Heart left ventricle (tissue), 16 donors: Measurements from ENCODE around the gene COL8A2. TPM values are rescaled to one million over a fixed set of nuclear protein-coding genes. Genes with fewer than 3 reads are reported as not detected.
A peak's percentile ranks its signal among the peaks of the same experiment; 100 is the strongest.

ENCODE experiments used
- ATAC-seq, 4 donors: fragments of 200-7000 bp; cut with Tn5 transposase; one replicate each; pipeline ENCODE4 v1.9.1; 2020 to 2022; ENCODE audit warnings: moderate library complexity in 4 of 4, mild to moderate bottlenecking in 3 of 4, moderate number of reproducible peaks in 1 of 4
- DNase-seq, 5 donors: peaks; one replicate each; pipeline ENCODE4 v3.0.0-alpha.2; 2020
- H3K27ac ChIP-seq, 12 donors: fragments of 200-600 bp; sonication (generic) in 4 of 12; one replicate each; pipeline versions ENCODE4 v1.5.0 to v1.8.0; 2016 to 2022; ENCODE audit warnings: mild to moderate bottlenecking in 2 of 12
- H3K27me3 ChIP-seq, 9 donors: fragments of 200-600 bp; sonication (generic) in 2 of 9; one replicate each; pipeline versions ENCODE4 v1.5.1 to v1.8.0; 2016 to 2022; ENCODE audit warnings: mild to moderate bottlenecking in 3 of 9
- H3K36me3 ChIP-seq, 9 donors: fragments of 200-600 bp; sonication (generic) in 2 of 9; one replicate each; pipeline versions ENCODE4 v1.5.0 to v1.8.0; 2018 to 2022; ENCODE audit warnings: mild to moderate bottlenecking in 2 of 9
- H3K4me1 ChIP-seq, 12 donors: fragments of 200-600 bp; sonication (generic) in 4 of 12; one replicate each; pipeline versions ENCODE4 v1.5.0 to v1.8.0; 2016 to 2022; ENCODE audit warnings: mild to moderate bottlenecking in 3 of 12
- H3K4me3 ChIP-seq, 12 donors: fragments of 200-600 bp; sonication (generic) in 4 of 12; one replicate each; pipeline versions ENCODE4 v1.5.0 to v1.8.0; 2017 to 2022; ENCODE audit warnings: mild to moderate bottlenecking in 9 of 12, moderate library complexity in 4 of 12
- H3K9me3 ChIP-seq, 12 donors: fragments of 200-600 bp; sonication (generic) in 4 of 12; one replicate each; pipeline versions ENCODE4 v1.5.0 to v1.8.0; 2016 to 2022; ENCODE audit warnings: mild to moderate bottlenecking in 1 of 12
- POLR2A ChIP-seq, 2 donors: fragments of 450-650 bp; IDR thresholded peaks; one replicate each; pipeline ENCODE4 v1.6.1; 2017; ENCODE audit warnings: antibody characterized with exemption in 2 of 2, mild to moderate bottlenecking in 2 of 2, moderate library complexity in 2 of 2
- WGBS, 4 donors: extraction: QIAGEN DNeasy Blood & Tissue Kit in 2 of 4; methylation state at CpG; one replicate each; pipeline versions ENCODE4 v1.1.5 to v1.1.7; 2013 to 2018; 5-methylcytosine and 5-hydroxymethylcytosine counted together
- intact Hi-C, 10 donors: fragments of 100-400 bp; cut with DNase I; formaldehyde crosslinking; loops; one replicate each; pipeline versions ENCODE4 v1.11.1 to v1.14.2; 2022
- polyA plus RNA-seq, 2 donors: library from polyadenylated mRNA; stranded (reverse); fragments of 200-250 nt; gene quantifications; one replicate each; pipeline ENCODE4 v1.2.3, GENCODE V29; 2013
- total RNA-seq, 9 donors: library from RNA; depleted of rRNA in 2 of 9; stranded (reverse); fragments of >200 nt in 2 of 9; fragmentation: NEBNext Ultra II Directional in 3 of 9; extraction: Animal tissue kit (Norgen Biotek cat#: 25700) in 3 of 9; gene quantifications; one replicate each; pipeline versions ENCODE4 v1.1.0 to v1.2.4, GENCODE V29; 2016 to 2023
- TF ChIP-seq, protein P1 (sequence below), 12 donors: fragments of 200-600 bp; sonication (generic) in 4 of 12; IDR thresholded peaks; one replicate each; pipeline versions ENCODE4 v1.5.0 to v1.8.0; 2018 to 2022; ENCODE audit warnings: antibody characterized with exemption in 12 of 12, mild to moderate bottlenecking in 5 of 12
- donor health status: ischemic (EF 13 %, LVEDD 7.1; RV severe dilation, severe dysfunction).
- donor health status: healthy with polysubstance abuse.
- donor health status: DM: no; HTN: yes; CAD: no.
- donor health status: DM: no; HTN: no; CAD: no.
- donor health status: ischemic (EF 25% LVEDD 6.9; RV normal size, moderate dysfunction).
- donor health status: ischemic (EF 25% LVEDD 5.7; RV mildly dilated, moderate dysfunction).
- donor health status: healthy.
- donor health status: DM: yes; HTN: yes; CAD: no.
- donor health status: ischemic (EF 35%, LVEDD 5.7; RV mildly dilated, moderate dysfunction).
- donor health status: nonischemic (EF 11% LVEDD 7.7; RV severe dilation, severe dysfunction).
- donor health status: DM: yes; HTN: yes; CAD: no.
- donor health status: PGD.
- donor health status: ischemic (EF 29% LVEDD 5.4; RV normal size, mild dysfunction).
- donor health status: nonischemic (EF 23%, LVEDD 6.1; RV moderate dilation, normal function).

COL8A2 gene
- total and polyA plus RNA-seq, 11 donors, result 0.33 to 2.6 (median 0.60) TPM

DNA sequence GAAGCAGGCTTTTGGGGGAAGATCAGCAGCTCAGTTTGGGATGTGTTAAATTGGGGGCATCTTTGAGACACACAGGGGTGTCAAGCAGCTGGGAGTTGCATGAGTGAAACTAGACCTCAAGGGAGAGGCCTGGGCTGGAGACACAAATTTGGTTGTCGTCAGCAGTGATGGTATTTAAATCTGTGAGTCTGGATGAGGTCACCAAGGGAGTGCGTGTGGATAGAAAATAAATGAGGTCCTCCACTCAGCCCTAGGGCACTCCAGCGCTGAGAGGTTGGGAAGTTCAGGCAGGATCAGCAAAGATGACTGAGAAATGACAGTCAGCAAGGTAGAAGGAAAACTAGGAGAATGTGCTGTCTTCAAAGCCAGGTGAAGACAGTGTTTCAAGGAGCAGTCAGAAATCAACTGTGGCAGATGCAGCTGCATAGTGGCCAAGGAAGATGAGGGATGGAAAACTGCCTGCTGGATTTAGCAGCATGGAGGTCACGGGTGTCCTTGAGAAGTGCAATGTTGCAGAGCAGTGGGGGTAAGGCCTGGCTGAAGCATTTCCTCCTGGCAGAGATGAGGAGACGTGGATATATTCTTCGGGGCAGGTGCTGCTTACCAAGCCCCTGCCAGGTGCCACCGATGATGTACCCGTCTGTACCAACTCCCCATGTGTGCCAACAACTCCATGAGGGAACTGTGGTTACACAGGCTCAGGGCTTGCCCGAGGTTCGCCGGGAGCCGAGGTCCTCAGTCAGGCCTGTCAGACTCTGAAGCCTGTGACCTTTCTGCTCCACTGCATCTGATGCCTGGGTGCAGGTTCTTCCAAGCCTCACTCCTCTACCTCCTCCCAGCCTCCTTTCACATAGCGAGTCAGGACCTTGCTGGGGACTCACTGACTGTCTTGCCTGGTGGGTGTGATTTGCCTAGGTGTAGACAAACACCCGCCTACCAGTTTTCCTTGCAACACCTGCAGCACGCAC, 42.2 kb upstream of the COL8A2 start:
- H3K27me3 ChIP-seq, result no peaks in the 10 kb centered on the region
- H3K4me1 ChIP-seq, result peaks cover 14 to 100% (median 71%) of the 10 kb centered on the region in 12 donors
- TF ChIP-seq, protein P1, sequence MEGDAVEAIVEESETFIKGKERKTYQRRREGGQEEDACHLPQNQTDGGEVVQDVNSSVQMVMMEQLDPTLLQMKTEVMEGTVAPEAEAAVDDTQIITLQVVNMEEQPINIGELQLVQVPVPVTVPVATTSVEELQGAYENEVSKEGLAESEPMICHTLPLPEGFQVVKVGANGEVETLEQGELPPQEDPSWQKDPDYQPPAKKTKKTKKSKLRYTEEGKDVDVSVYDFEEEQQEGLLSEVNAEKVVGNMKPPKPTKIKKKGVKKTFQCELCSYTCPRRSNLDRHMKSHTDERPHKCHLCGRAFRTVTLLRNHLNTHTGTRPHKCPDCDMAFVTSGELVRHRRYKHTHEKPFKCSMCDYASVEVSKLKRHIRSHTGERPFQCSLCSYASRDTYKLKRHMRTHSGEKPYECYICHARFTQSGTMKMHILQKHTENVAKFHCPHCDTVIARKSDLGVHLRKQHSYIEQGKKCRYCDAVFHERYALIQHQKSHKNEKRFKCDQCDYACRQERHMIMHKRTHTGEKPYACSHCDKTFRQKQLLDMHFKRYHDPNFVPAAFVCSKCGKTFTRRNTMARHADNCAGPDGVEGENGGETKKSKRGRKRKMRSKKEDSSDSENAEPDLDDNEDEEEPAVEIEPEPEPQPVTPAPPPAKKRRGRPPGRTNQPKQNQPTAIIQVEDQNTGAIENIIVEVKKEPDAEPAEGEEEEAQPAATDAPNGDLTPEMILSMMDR (IDR thresholded peaks at IDR 0.05), result no peak
- TF ChIP-seq POLR2A (IDR thresholded peaks at IDR 0.05), result no peak
- intact Hi-C loops, result no loop called here
- no peak for DNase-seq
- no peak overlapping the region for H3K4me3 ChIP-seq
- H3K27ac ChIP-seq, result peak overlapping the region; percentile 16 to 100 (median 86)
- peaks cover 0 to 54% (median 31%) of the 10 kb centered on the region in 9 donors for H3K36me3 ChIP-seq
- ATAC-seq, result peak in 3 of 4 donors; percentile 12 to 38 (median 33)
- no peaks in the 10 kb centered on the region for H3K9me3 ChIP-seq
- WGBS, 4 donors, result 57 to 67% (median 62%) methylated on average over 14 to 15 of the region's 15 CpGs

DNA sequence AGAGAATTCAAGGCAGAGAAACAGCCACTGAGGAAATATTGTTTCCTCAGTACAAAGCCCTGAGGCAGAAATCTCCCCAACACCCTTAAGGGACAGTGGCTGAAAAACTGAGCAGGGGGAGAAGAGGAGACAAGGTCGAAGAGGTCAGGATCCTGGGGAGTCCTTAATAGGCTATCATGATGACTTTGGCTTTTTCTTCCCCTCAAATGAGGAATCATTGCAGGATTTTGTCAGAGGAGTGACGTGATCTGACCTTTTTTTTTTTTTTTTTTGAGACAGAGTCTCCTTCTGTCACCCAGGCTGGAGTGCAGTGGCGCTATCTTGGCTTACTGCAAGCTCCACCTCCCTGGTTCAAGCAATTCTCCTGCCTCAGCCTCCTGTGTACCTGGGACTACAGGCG, 41.1 kb upstream of the COL8A2 start:
- intact Hi-C loops, result no loop called here
- TF ChIP-seq, protein P1 (IDR thresholded peaks at IDR 0.05), result no peak
- peaks cover 22 to 100% (median 74%) of the 10 kb centered on the region in 12 donors for H3K4me1 ChIP-seq
- WGBS, 4 donors, result 50 to 70% (median 61%) methylated on average over 4 of the region's 4 CpGs
- H3K27ac ChIP-seq, result peak overlapping the region; percentile 16 to 100 (median 86)
- DNase-seq (no peak), ATAC-seq (no peak)
- peaks cover 0 to 43% (median 20%) of the 10 kb centered on the region in 9 donors for H3K36me3 ChIP-seq
- H3K27me3 ChIP-seq, result no peaks in the 10 kb centered on the region
- no peaks in the 10 kb centered on the region for H3K9me3 ChIP-seq
- H3K4me3 ChIP-seq, result no peak overlapping the region

DNA sequence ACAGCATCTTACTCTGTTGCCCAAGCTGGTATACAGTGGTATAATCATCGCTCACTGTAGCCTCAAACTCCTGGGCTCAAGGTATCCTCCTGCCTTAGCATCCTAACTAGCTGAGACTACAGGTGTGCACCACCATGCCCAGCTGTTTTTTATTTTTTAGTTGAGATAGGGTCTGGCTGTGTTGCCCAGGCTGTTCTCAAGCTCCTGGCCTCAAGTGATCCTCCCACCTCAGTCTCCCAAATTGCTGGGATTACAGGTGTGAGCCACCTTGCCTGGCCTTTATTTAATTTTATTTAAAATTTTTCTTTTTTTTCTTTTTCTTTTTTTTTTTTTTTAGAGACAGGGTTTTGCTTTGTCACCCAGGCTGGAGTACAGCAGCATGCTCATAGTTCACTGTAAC, 40.1 kb upstream of the COL8A2 start:
- no peak for DNase-seq
- WGBS, 4 donors, result 51 to 100% (median 98%) methylated on average over 1 of the region's 1 CpG
- ATAC-seq, result no peak
- TF ChIP-seq POLR2A (IDR thresholded peaks at IDR 0.05), result no peak
- TF ChIP-seq, protein P1 (IDR thresholded peaks at IDR 0.05), result no peak
- Histone ChIP-seq H3K4me3 (no peak overlapping the region), H3K4me1 (peaks cover 23 to 100% (median 81%) of the 10 kb centered on the region in 12 donors), H3K27ac (peak overlapping the region in 10 of 12 donors; percentile 49 to 100 (median 90)), H3K36me3 (peaks cover 0 to 33% (median 13%) of the 10 kb centered on the region in 9 donors), H3K27me3 (no peaks in the 10 kb centered on the region), H3K9me3 (no peaks in the 10 kb centered on the region)
- intact Hi-C loops, result no loop called here

DNA sequence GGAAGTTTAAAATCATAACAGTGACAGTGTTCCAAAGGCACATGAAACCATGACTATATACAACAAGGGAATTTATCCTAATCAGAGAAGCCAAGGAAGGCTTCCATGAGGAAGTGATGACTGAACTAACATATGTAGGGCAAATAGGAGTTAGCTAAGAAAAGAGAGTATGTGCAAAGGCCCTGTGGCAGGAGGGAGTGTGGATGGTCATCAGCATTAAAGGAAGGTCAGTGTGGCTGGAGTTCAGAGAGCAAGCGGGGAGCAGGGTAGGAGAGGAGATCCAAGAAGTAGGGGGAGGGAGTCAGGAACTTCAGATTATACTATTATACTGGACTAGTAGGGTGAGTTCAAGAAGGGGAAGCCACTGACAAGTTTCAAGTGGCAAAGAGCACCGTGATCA, 39.3 kb upstream of the COL8A2 start:
- H3K4me1 ChIP-seq, result peaks cover 25 to 100% (median 82%) of the 10 kb centered on the region in 12 donors
- DNase-seq (no peak), ATAC-seq (no peak)
- no peak overlapping the region for H3K4me3 ChIP-seq
- H3K36me3 ChIP-seq, result peaks cover 0 to 25% (median 9%) of the 10 kb centered on the region in 9 donors
- intact Hi-C loops, result no loop called here
- WGBS, 4 donors, result 79 to 91% (median 85%) methylated on average over 2 of the region's 2 CpGs
- H3K9me3 ChIP-seq, result no peaks in the 10 kb centered on the region
- peak overlapping the region in 11 of 12 donors; percentile 2 to 100 (median 95) for H3K27ac ChIP-seq
- H3K27me3 ChIP-seq, result no peaks in the 10 kb centered on the region
- TF ChIP-seq, protein P1 (IDR thresholded peaks at IDR 0.05), result no peak
- no peak for TF ChIP-seq POLR2A (IDR thresholded peaks at IDR 0.05)
